ENCODE data around the gene CBLB. TPM values are rescaled to one million over a fixed set of nuclear protein-coding genes. Genes with fewer than 3 reads are reported as not detected.

CBLB gene
- total RNA-seq = 100 to 1,000 TPM; 112 to 141 TPM
- long read RNA-seq, donor 1, full-length matches to known transcripts = 1 of 23 reads
- long read RNA-seq, donor 1, partial matches to known transcripts = 3 of 23 reads
- long read RNA-seq, donor 1, other reads (novel, unspliced or antisense) = 19 of 23 reads
- long read RNA-seq, donor 2, full-length matches to known transcripts = 1 of 59 reads
- long read RNA-seq, donor 2, partial matches to known transcripts = 39 of 59 reads
- long read RNA-seq, donor 2, other reads (novel, unspliced or antisense) = 19 of 59 reads

- peak; percentile 98 for DNase-seq (ENCODE audit: low spot score)
- intact Hi-C loops (cut with DNase I) = no loop called here
Observed at GRCh38 chr3:105868742-105869530, at the start of gene CBLB. TSS of gene CBLB (minus strand) at chr3:105869012. CDS start at chr3:105867577, 1,435 bp downstream.

- intact Hi-C loops (cut with DNase I) = no loop called here
- DNase-seq (ENCODE audit: low spot score) = no peak
Observed at GRCh38 chr3:105916767-105917166, 48.0 kb upstream of the CBLB start.

DNA sequence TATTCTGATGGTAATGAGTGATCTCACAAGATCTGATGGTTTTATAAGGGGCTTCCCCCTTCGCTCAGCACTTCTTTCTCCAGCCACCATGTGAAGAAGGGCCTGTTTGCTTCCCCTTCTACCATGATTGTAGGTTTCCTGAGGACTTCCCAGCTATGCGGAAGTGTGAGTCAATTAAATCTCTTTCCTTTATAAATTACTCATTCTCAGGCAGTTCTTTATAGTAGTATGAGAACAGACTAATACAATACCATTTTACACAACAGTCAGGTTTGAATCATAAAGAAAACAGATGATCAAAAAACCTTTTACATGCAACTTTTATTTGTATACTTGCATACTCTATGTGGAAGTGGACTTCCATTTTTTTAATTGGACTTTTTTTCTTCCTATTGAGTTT lies 46.7 kb upstream of the CBLB start:
- intact Hi-C loops (cut with DNase I) = no loop called here
- DNase-seq (ENCODE audit: low spot score) = no peak

GRCh38 chr3:105913616-105914015 lies 44.8 kb upstream of the CBLB start:
- no peak for DNase-seq (ENCODE audit: low spot score)
- intact Hi-C loops (cut with DNase I) = no loop called here

DNA sequence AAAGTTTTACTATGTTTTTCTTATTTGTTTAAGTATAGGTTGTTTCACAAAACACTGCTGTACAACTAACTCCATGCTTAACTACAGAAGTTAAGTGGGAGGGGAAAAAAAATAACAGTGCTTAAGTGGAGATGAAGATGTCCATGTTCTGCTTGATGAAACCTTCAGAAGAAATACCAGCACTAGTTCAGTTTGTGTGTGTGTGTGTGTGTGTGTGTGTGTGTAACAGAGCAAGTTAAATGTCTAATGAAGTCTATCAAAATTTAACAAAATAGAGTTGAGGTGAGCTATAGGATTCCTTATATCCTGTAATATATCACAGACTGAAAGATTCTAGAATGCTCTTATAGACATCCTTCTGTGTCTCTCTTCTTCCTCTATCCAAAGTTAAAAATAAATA lies 44.1 kb upstream of the CBLB start:
- intact Hi-C loops (cut with DNase I) = no loop called here
- no peak for DNase-seq (ENCODE audit: low spot score)

GRCh38 chr3:105911496-105911895 lies 42.7 kb upstream of the CBLB start:
- intact Hi-C loops (cut with DNase I) = no loop called here
- DNase-seq (ENCODE audit: low spot score) = no peak

DNA sequence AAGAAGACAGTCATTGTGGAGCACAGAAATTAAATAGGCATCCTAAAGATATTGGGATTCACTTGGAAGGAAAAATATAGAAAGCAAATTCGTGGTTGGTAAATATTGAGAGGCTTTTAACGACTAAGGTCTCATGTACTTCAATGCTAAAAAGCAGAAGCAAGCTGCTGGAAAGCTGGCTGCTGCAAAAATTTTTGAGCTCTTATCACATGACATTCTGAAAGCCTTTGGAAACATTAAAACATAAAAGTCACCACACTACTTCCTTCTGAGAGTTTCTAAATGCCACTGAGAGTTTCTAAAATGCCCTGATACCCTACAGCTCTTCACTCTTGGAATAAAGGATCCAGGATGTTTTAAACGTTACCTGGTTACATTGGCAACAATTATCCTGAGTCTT lies 39.0 kb upstream of the CBLB start:
- no peak for DNase-seq (ENCODE audit: low spot score)
- intact Hi-C loops (cut with DNase I) = no loop called here

DNA sequence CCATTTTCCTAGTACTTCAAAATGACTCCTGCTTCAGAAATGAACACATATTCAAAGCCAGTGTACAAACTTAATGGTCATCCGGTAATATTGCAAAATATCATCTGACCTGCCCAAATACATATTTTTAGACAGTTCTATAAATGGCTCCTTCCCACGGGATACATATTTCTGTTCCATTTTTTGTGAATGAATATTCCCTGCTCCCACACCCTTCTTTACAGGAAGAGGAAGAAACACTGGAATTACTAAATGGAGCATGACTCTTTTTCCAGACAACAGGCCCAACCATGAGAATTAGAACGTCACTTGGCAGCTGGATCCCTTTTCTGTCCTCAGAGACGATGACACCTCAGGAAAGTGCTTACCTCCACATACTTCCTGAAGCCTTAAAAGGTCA lies 38.0 kb upstream of the CBLB start:
- intact Hi-C loops (cut with DNase I) = no loop called here
- peak; percentile 75 for DNase-seq (ENCODE audit: low spot score)

DNA sequence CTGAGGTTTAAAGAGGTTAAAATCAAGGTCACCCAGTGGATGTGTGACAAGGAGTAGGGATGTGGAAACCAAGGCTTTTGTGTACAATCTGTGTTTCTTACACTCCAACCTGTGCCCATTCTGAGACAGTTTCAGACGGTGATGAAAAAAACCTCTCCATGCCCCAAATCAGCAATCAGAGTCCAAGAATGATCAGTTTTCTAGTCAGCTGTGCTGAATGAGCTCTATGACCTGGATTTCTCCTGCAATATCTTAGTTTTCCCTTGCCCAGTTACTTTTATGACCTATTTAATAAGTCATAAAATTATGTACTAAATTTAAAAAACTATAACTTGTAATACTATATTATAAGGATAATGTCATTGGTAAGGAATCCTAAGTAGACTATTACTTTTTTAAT lies 37.5 kb upstream of the CBLB start:
- intact Hi-C loops (cut with DNase I) = no loop called here

DNA sequence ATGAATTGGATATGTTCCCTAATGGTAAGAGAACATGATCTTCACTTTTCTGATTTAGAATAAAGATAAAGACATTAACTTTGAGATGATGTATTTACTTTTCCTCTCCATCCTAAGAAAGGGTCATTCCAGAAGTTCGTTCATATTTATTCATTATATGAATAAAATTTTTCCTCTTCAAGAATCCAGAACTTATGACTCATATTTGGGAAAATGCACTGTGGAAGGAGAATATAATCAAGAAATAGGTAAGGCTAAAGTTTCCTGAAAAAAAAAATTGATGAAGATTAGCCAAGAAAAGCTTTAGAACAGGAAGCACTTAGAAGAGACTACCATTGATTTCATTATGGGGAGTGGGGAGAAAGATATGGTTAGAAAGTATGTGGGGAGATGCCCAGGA lies 36.5 kb upstream of the CBLB start:
- intact Hi-C loops (cut with DNase I) = no loop called here
- DNase-seq (ENCODE audit: low spot score) = no peak

More for the DNA sequence above, 37.5 kb upstream of the CBLB start:
- DNase-seq (ENCODE audit: low spot score) = no peak

DNA sequence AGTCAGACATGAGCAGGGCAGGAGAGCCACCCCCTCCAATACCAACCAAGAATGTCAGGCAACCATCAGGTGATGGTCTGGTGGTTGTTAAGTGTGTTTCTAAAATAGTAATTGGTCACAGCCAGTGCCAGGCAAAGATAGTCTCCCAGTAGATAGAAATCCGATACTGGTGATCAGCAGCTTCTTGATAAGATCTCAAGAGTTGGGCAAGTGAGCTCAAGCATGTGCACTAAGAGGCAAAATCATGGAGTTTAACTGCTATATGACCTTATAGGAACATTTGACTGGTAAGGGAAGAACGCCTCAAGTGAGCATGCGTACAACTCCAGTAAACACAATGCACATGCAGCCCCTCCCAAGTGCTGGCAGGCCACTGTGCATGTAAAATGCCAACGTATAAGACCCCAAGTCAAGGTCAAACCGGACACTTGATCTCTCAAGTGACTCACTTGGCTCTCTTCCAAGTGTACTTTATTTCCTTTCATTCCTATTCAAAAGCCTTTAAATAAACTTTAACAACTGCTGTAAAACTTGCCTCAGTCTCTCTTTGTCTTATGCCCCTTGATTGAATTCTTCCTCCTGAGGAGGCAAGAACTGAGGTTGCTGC lies 36.0 kb upstream of the CBLB start:
- no peak for DNase-seq (ENCODE audit: low spot score)
- intact Hi-C loops (cut with DNase I) = no loop called here

DNA sequence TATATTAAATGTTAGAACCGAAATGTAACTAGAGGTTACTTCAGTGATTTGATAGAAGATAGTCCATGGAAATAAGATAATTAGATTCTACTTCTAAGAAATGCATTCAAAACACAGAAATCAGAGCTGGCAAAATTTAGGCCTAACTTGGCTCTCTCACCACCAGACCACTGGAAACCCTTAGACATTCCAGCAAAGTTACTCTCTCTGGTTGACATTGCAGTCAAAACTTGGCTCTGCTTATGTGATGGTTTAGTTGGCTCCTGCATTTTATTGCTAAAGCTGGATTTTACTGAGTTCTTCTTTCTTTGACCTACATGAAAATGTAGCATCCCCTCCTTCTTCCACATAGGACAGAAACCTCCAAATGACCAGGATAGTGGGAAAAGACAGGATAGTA lies 35.4 kb upstream of the CBLB start:
- intact Hi-C loops (cut with DNase I) = no loop called here
- no peak for DNase-seq (ENCODE audit: low spot score)

DNA sequence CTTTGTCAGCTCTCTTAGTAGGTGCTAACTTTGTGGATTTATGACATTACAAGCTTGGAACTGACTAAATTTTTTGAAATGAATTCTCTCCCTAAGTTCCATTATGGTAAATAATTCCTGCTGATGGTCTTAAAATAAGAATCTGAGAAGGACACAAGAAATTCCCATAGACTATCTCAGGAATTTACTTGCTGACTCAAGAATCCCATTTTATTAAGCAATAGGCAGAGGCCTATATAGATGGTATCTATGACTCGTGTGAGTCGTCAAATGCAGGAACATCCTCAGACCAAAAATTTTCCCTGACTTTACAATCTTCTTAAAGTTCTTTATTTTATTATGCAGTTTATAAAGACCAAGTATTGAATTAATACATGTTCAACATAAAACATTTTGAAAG lies 30.7 kb upstream of the CBLB start:
- DNase-seq (ENCODE audit: low spot score) = no peak
- intact Hi-C loops (cut with DNase I) = no loop called here

GRCh38 chr3:105891101-105891500 lies 22.3 kb upstream of the CBLB start:
- DNase-seq (ENCODE audit: low spot score) = no peak
- intact Hi-C loops (cut with DNase I) = no loop called here

DNA sequence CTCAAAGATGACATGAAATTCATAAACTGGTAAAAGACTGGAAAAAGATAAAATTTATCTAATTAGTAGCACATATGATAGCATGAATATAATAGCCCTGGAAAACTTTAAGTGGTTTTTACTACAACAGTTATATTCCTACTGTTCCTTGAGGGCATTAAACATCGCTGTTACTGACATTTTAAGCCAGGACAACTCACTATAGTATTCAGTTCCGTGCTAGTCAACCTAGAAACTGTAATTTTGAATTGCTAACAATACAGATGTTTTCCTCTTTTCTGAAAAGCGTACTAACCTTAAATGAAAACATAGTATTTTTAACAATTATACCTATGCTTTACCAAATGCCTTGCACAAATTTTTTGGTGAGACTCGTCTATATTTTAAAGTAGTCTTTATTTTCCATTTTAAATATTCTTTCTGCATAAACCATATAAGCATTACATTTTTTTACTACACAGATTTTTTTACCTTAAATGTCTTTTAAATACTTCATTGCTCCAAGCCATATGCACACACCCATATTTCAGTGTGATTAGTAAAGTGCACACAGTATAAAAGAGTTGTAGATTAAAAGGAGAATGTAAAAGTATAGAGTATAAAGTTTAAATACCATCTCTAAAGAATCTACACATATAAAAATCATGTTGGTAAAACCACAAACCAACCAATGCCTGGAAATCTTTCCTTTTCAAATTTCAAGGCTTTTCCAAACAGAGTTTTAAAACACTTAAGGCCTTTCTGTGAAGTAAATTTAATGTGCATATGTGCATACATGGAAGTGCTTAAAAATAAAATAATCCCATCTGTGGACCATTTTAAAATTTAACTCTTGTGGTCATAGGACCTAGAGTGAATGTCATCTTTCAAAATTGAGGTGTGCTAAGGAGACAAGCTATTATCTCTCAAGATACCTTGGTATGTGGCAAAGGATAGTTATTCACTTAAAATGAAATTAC lies 20.1 kb upstream of the CBLB start:
- intact Hi-C loops (cut with DNase I) = no loop called here
- DNase-seq (ENCODE audit: low spot score) = no peak

- DNase-seq (ENCODE audit: low spot score) = no peak
- intact Hi-C loops (cut with DNase I) = no loop called here
Observed at GRCh38 chr3:105885256-105885655, 16.4 kb upstream of the CBLB start.

GRCh38 chr3:105883798-105884377 lies 15.1 kb upstream of the CBLB start:
- no peak for DNase-seq (ENCODE audit: low spot score)
- intact Hi-C loops (cut with DNase I) = no loop called here

GRCh38 chr3:105880681-105881290 lies 12.0 kb upstream of the CBLB start:
- no peak for DNase-seq (ENCODE audit: low spot score)
- intact Hi-C loops (cut with DNase I) = no loop called here

- no peak for DNase-seq (ENCODE audit: low spot score)
- intact Hi-C loops (cut with DNase I) = no loop called here
Observed at GRCh38 chr3:105878061-105878460, 9.2 kb upstream of the CBLB start.
